ENCODE measurements around the gene DYDC1.

- TF ChIP-seq EZH2phosphoT487 (IDR thresholded peaks at IDR 0.05; ENCODE audit: borderline replicate concordance, low read depth) (no peak), POLR2AphosphoS5 (IDR thresholded peaks at IDR 0.05; ENCODE audit: low read depth, low read length) (no peak), SMC3 (IDR thresholded peaks at IDR 0.05; ENCODE audit: low read depth, low read length) (no peak), TEAD4 (IDR thresholded peaks at IDR 0.05; ENCODE audit: borderline replicate concordance, insufficient read depth) (no peak), SIN3A (IDR thresholded peaks at IDR 0.05; ENCODE audit: borderline replicate concordance, low read depth, low read length) (no peak), YY1 (IDR thresholded peaks at IDR 0.05; ENCODE audit: low read depth) (no peak), EP300 (IDR thresholded peaks at IDR 0.05; ENCODE audit: borderline replicate concordance in 1 of 2, low read depth in 1 of 2, low read length in 1 of 2) (no peak)
- TF ChIP-seq, protein P1, sequence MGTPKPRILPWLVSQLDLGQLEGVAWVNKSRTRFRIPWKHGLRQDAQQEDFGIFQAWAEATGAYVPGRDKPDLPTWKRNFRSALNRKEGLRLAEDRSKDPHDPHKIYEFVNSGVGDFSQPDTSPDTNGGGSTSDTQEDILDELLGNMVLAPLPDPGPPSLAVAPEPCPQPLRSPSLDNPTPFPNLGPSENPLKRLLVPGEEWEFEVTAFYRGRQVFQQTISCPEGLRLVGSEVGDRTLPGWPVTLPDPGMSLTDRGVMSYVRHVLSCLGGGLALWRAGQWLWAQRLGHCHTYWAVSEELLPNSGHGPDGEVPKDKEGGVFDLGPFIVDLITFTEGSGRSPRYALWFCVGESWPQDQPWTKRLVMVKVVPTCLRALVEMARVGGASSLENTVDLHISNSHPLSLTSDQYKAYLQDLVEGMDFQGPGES (IDR thresholded peaks at IDR 0.05; ENCODE audit: low read depth, low read length) = no peak
- TF ChIP-seq, protein P2, sequence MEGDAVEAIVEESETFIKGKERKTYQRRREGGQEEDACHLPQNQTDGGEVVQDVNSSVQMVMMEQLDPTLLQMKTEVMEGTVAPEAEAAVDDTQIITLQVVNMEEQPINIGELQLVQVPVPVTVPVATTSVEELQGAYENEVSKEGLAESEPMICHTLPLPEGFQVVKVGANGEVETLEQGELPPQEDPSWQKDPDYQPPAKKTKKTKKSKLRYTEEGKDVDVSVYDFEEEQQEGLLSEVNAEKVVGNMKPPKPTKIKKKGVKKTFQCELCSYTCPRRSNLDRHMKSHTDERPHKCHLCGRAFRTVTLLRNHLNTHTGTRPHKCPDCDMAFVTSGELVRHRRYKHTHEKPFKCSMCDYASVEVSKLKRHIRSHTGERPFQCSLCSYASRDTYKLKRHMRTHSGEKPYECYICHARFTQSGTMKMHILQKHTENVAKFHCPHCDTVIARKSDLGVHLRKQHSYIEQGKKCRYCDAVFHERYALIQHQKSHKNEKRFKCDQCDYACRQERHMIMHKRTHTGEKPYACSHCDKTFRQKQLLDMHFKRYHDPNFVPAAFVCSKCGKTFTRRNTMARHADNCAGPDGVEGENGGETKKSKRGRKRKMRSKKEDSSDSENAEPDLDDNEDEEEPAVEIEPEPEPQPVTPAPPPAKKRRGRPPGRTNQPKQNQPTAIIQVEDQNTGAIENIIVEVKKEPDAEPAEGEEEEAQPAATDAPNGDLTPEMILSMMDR (IDR thresholded peaks at IDR 0.05) = no peak
- TF ChIP-seq, protein P3, sequence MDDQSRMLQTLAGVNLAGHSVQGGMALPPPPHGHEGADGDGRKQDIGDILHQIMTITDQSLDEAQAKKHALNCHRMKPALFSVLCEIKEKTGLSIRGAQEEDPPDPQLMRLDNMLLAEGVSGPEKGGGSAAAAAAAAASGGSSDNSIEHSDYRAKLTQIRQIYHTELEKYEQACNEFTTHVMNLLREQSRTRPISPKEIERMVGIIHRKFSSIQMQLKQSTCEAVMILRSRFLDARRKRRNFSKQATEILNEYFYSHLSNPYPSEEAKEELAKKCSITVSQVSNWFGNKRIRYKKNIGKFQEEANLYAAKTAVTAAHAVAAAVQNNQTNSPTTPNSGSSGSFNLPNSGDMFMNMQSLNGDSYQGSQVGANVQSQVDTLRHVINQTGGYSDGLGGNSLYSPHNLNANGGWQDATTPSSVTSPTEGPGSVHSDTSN (IDR thresholded peaks at IDR 0.05) = no peak
- TF ChIP-seq, protein P4, sequence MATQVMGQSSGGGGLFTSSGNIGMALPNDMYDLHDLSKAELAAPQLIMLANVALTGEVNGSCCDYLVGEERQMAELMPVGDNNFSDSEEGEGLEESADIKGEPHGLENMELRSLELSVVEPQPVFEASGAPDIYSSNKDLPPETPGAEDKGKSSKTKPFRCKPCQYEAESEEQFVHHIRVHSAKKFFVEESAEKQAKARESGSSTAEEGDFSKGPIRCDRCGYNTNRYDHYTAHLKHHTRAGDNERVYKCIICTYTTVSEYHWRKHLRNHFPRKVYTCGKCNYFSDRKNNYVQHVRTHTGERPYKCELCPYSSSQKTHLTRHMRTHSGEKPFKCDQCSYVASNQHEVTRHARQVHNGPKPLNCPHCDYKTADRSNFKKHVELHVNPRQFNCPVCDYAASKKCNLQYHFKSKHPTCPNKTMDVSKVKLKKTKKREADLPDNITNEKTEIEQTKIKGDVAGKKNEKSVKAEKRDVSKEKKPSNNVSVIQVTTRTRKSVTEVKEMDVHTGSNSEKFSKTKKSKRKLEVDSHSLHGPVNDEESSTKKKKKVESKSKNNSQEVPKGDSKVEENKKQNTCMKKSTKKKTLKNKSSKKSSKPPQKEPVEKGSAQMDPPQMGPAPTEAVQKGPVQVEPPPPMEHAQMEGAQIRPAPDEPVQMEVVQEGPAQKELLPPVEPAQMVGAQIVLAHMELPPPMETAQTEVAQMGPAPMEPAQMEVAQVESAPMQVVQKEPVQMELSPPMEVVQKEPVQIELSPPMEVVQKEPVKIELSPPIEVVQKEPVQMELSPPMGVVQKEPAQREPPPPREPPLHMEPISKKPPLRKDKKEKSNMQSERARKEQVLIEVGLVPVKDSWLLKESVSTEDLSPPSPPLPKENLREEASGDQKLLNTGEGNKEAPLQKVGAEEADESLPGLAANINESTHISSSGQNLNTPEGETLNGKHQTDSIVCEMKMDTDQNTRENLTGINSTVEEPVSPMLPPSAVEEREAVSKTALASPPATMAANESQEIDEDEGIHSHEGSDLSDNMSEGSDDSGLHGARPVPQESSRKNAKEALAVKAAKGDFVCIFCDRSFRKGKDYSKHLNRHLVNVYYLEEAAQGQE (IDR thresholded peaks at IDR 0.05; ENCODE audit: low read depth, low read length) = no peak
- TF ChIP-seq, protein P5, sequence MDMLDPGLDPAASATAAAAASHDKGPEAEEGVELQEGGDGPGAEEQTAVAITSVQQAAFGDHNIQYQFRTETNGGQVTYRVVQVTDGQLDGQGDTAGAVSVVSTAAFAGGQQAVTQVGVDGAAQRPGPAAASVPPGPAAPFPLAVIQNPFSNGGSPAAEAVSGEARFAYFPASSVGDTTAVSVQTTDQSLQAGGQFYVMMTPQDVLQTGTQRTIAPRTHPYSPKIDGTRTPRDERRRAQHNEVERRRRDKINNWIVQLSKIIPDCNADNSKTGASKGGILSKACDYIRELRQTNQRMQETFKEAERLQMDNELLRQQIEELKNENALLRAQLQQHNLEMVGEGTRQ (IDR thresholded peaks at IDR 0.05; ENCODE audit: borderline replicate concordance, low read depth, low read length) = no peak
Observed at GRCh38 chr10:80392250-80392649, 35.7 kb upstream of the DYDC1 start.
